ENCODE measurements around the gene GTPBP2. TPM values are rescaled to one million over a fixed set of nuclear protein-coding genes. Genes with fewer than 3 reads are reported as not detected.
"Not testable (repeated sequence)": the region's sequence is repeated elsewhere in the genome, so short reads cannot be mapped to it uniquely, and the experiment has no call there.

Gene GTPBP2
- total and polyA plus RNA-seq, 2 of the 4 experiments (the other 2 are of a cell fraction): 38.4 to 86.6 TPM

DNA sequence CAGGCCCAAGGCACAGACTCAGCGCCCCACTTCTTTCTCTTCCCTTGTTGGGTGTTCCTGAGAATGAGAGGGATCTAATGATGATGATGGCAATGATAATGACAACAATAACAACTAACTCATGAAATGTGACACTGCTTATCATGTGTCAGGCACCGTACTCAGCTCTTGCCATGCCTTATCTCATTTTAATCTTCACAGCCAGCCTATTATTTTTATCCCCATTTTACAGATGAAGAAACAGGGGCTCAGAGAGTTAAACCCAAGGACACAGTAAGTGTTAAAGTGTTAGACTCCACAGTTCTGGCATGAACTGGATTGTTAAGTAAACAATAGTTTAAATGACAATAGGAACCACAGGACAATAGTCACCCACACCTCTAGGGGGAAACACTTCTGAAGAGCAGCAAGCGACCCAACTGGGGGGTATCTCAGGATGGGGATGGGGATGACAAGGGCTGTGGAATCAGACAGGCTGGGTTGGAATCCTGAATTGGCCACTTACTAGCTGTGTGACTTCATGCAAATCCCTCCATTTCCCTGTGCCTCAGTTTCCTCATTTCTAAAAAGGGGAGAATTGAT, 28.2 kb upstream of the GTPBP2 start:
- H2BK20ac ChIP-seq (ENCODE audit: low read depth, low read length): no peak overlapping the region
- in situ Hi-C loops (cut with MboI; ENCODE audit: low sequenced_read_pairs): no loop called here

DNA sequence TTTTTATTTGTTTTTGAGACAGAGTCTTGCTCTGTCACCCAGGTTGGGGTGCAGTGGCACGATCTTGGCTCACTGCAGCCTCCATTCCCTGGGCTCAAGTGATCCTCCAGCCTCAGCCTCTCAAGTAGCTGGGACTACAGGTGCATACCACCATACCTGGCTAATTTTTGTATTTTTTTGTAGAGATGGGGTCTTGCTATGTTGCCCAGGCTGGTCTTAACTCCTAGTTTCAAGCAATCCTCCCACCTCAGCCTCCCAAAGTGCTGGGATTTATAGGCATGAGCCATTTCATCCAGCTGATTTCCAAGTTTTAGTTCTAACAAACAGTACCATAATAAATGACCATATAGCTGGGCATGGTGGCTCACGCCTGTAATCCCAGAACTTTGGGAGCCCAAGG, 23.8 kb upstream of the GTPBP2 start:
- intact Hi-C loops (cut with micrococcal nuclease); H3K79me1 ChIP-seq (ENCODE audit: low read depth in 1 of 2, low read length in 2 of 2); H2AK9ac ChIP-seq (replicated peaks; ENCODE audit: low read depth, low read length, poor library complexity); in situ Hi-C loops (cut with MboI; ENCODE audit: low sequenced_read_pairs); H3K4me1 ChIP-seq (ENCODE audit: control insufficient read depth, insufficient read depth, low read length); DNase-seq; H2BK5ac ChIP-seq (ENCODE audit: low read depth, low read length, poor library complexity, severe bottlenecking); H3K18ac ChIP-seq (ENCODE audit: low read depth, low read length); H3K4ac ChIP-seq (ENCODE audit: low read depth, low read length); H3K23ac ChIP-seq (ENCODE audit: low read depth, low read length); ATAC-seq (ENCODE audit: low read depth); H2BK20ac ChIP-seq (ENCODE audit: low read depth, low read length); H4K91ac ChIP-seq (ENCODE audit: insufficient read depth, low read depth, low read length); H3K36me3 ChIP-seq (ENCODE audit: control insufficient read depth, insufficient read depth, low read length); H4K8ac ChIP-seq (ENCODE audit: low read depth in 2 of 2, low read length in 2 of 2); H3K56ac ChIP-seq (ENCODE audit: extremely low read depth, insufficient read depth, low read length); H4K5ac ChIP-seq (ENCODE audit: low read depth, low read length); H3K4me3 ChIP-seq (ENCODE audit: insufficient read depth, low read depth, low read length); BruUV-seq (replicated peaks); H2BK15ac ChIP-seq (ENCODE audit: low read depth, low read length); dilution Hi-C loops (cut with HindIII; ENCODE audit: low sequenced_read_pairs, unreplicated experiment); H2BK120ac ChIP-seq (ENCODE audit: low read depth, low read length); H4K20me1 ChIP-seq (ENCODE audit: insufficient read depth, low read length); H3K4me2 ChIP-seq (ENCODE audit: low read depth, low read length); H3K9me3 ChIP-seq (ENCODE audit: control insufficient read depth, insufficient read depth, low read length); H3K27ac ChIP-seq (ENCODE audit: insufficient read depth, low read length); H3K14ac ChIP-seq (replicated peaks; ENCODE audit: low read depth, low read length); H2AFZ ChIP-seq (replicated peaks; ENCODE audit: low read length, poor library complexity); H3K9me1 ChIP-seq (ENCODE audit: insufficient read depth, low read length); H3K27me3 ChIP-seq (ENCODE audit: control insufficient read depth, insufficient read depth, low read length); H3K9ac ChIP-seq (ENCODE audit: low read depth, low read length); H2AK5ac ChIP-seq (ENCODE audit: low read depth, low read length); POLR2A ChIA-PET (ENCODE audit: unreplicated experiment): not testable (repeated sequence)
- WGBS, 2 experiments (ENCODE audit: extremely low coverage in 2 of 2, insufficient read length in 1 of 2): no CpG with 5 or more reads among the region's 2 CpGs
- CTCF ChIA-PET: interaction anchor here (0.7 kb wide), 1 partner anchor 28 kb away, joined by 3 read pairs; no protein-coding TSS in a partner anchor

More for the DNA sequence above, 28.2 kb upstream of the GTPBP2 start:
- no peak for DNase-seq
- intact Hi-C loops (cut with micrococcal nuclease): no loop called here
- dilution Hi-C loops (cut with HindIII; ENCODE audit: low sequenced_read_pairs, unreplicated experiment): no loop called here
- H3K18ac ChIP-seq (ENCODE audit: low read depth, low read length): no peak overlapping the region
- H3K36me3 ChIP-seq (ENCODE audit: control insufficient read depth, insufficient read depth, low read length): no peaks in the 10 kb centered on the region
- H3K4me3 ChIP-seq (ENCODE audit: insufficient read depth, low read depth, low read length): no peak overlapping the region
- no peak overlapping the region for H2AK5ac ChIP-seq (ENCODE audit: low read depth, low read length)
- H2BK120ac ChIP-seq (ENCODE audit: low read depth, low read length): no peak overlapping the region
- H4K20me1 ChIP-seq (ENCODE audit: insufficient read depth, low read length): no peaks in the 10 kb centered on the region
- no peak overlapping the region for H3K14ac ChIP-seq (replicated peaks; ENCODE audit: low read depth, low read length)
- H3K27me3 ChIP-seq (ENCODE audit: control insufficient read depth, insufficient read depth, low read length): no peaks in the 10 kb centered on the region; the same call in 1 of the 2 replicates
- WGBS, 2 experiments (ENCODE audit: extremely low coverage in 2 of 2, insufficient read length in 1 of 2): no CpG with 5 or more reads among the region's 3 CpGs
- no peak overlapping the region for H4K5ac ChIP-seq (ENCODE audit: low read depth, low read length)
- no peaks in the 10 kb centered on the region for H3K9me1 ChIP-seq (ENCODE audit: insufficient read depth, low read length)
- POLR2A ChIA-PET (ENCODE audit: unreplicated experiment): no interaction called here
- H3K9me3 ChIP-seq (ENCODE audit: control insufficient read depth, insufficient read depth, low read length): 0 out of 2 replicates have a peak, but pooled peaks cover 3% of the 10 kb centered on the region
- H3K4me2 ChIP-seq (ENCODE audit: low read depth, low read length): no peak overlapping the region
- no peaks in the 10 kb centered on the region for H3K79me1 ChIP-seq (ENCODE audit: low read depth in 1 of 2, low read length in 2 of 2)
- H3K27ac ChIP-seq (ENCODE audit: insufficient read depth, low read length): no peak overlapping the region
- no TSS peak for BruUV-seq (replicated peaks)
- no peak overlapping the region for H3K23ac ChIP-seq (ENCODE audit: low read depth, low read length)
- H3K4me1 ChIP-seq (ENCODE audit: control insufficient read depth, insufficient read depth, low read length): no peaks in the 10 kb centered on the region
- no peak overlapping the region for H3K9ac ChIP-seq (ENCODE audit: low read depth, low read length)
- H3K56ac ChIP-seq (ENCODE audit: extremely low read depth, insufficient read depth, low read length): no peak overlapping the region
- H3K4ac ChIP-seq (ENCODE audit: low read depth, low read length): no peak overlapping the region
- H2BK15ac ChIP-seq (ENCODE audit: low read depth, low read length): no peak overlapping the region
- CTCF ChIA-PET: no interaction called here
- TF ChIP-seq, protein P1, sequence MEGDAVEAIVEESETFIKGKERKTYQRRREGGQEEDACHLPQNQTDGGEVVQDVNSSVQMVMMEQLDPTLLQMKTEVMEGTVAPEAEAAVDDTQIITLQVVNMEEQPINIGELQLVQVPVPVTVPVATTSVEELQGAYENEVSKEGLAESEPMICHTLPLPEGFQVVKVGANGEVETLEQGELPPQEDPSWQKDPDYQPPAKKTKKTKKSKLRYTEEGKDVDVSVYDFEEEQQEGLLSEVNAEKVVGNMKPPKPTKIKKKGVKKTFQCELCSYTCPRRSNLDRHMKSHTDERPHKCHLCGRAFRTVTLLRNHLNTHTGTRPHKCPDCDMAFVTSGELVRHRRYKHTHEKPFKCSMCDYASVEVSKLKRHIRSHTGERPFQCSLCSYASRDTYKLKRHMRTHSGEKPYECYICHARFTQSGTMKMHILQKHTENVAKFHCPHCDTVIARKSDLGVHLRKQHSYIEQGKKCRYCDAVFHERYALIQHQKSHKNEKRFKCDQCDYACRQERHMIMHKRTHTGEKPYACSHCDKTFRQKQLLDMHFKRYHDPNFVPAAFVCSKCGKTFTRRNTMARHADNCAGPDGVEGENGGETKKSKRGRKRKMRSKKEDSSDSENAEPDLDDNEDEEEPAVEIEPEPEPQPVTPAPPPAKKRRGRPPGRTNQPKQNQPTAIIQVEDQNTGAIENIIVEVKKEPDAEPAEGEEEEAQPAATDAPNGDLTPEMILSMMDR (conservative IDR thresholded peaks at IDR 0.05; ENCODE audit: low read depth, low read length): no peak
- TF ChIP-seq SMC3 (IDR thresholded peaks at IDR 0.05; ENCODE audit: low read depth, low read length): no peak
- no peak for TF ChIP-seq NFE2L2 (IDR thresholded peaks at IDR 0.05; ENCODE audit: low read depth, low read length)
- no peak for TF ChIP-seq RFX5 (IDR thresholded peaks at IDR 0.05; ENCODE audit: low read depth, low read length)
- no peak for TF ChIP-seq RCOR1 (IDR thresholded peaks at IDR 0.05; ENCODE audit: insufficient replicate concordance, low read length)
- TF ChIP-seq CHD1 (IDR thresholded peaks at IDR 0.05; ENCODE audit: low read depth, low read length): no peak
- TF ChIP-seq BHLHE40 (IDR thresholded peaks at IDR 0.05; ENCODE audit: low read depth, low read length): no peak
- no peak for TF ChIP-seq RAD21 (IDR thresholded peaks at IDR 0.05; ENCODE audit: low read length)
- TF ChIP-seq POLR2A (IDR thresholded peaks at IDR 0.05; ENCODE audit: low read depth, low read length): no peak
- H2BK5ac ChIP-seq (ENCODE audit: low read depth, low read length, poor library complexity, severe bottlenecking): no peak overlapping the region
- no peak overlapping the region for H2AFZ ChIP-seq (replicated peaks; ENCODE audit: low read length, poor library complexity)
- H2AK9ac ChIP-seq (replicated peaks; ENCODE audit: low read depth, low read length, poor library complexity): no peak overlapping the region
- H4K8ac ChIP-seq (ENCODE audit: low read depth in 2 of 2, low read length in 2 of 2): no peak overlapping the region
- ATAC-seq (ENCODE audit: low read depth): no peak
- H4K91ac ChIP-seq (ENCODE audit: insufficient read depth, low read depth, low read length): no peak overlapping the region

Measured in IMR-90 (cell line).